Fibroblast of villous mesenchyme (primary cell): ENCODE results near the gene ATRNL1. TPM values are rescaled to one million over a fixed set of nuclear protein-coding genes. Genes with fewer than 3 reads are reported as not detected.

Experiments
- DNase-seq: peaks from one replicate; pipeline ENCODE4 v3.0.0-alpha.2; 2010; ENCODE audit warnings: low read depth
- H3K4me3 ChIP-seq: 2 replicates; pipeline ENCODE4 v1.5.1; 2011; ENCODE audit warnings: low read depth, mild to moderate bottlenecking, low read length
- total RNA-seq: library from RNA; depleted of rRNA; stranded (reverse); fragments of >200 nt; gene quantifications from 2 replicates; pipeline ENCODE4 v1.2.3, GENCODE V29; 2012
- TF ChIP-seq, protein P1 (sequence below): IDR thresholded peaks from 2 replicates; pipeline ENCODE4 v1.5.1; 2012; ENCODE audit warnings: low read depth, mild to moderate bottlenecking, low read length; ENCODE audit not compliant: insufficient read depth

Gene ATRNL1
- total RNA-seq, 1 donor, result 13.0 TPM

- TF ChIP-seq, protein P1, sequence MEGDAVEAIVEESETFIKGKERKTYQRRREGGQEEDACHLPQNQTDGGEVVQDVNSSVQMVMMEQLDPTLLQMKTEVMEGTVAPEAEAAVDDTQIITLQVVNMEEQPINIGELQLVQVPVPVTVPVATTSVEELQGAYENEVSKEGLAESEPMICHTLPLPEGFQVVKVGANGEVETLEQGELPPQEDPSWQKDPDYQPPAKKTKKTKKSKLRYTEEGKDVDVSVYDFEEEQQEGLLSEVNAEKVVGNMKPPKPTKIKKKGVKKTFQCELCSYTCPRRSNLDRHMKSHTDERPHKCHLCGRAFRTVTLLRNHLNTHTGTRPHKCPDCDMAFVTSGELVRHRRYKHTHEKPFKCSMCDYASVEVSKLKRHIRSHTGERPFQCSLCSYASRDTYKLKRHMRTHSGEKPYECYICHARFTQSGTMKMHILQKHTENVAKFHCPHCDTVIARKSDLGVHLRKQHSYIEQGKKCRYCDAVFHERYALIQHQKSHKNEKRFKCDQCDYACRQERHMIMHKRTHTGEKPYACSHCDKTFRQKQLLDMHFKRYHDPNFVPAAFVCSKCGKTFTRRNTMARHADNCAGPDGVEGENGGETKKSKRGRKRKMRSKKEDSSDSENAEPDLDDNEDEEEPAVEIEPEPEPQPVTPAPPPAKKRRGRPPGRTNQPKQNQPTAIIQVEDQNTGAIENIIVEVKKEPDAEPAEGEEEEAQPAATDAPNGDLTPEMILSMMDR, result no peak
- H3K4me3 ChIP-seq, result no peak overlapping the region
- DNase-seq, result no peak
Observed at GRCh38 chr10:115833119-115833518, 740.0 kb downstream of the ATRNL1 start.

- DNase-seq, result peak; percentile 56
- TF ChIP-seq, protein P1, result no peak
- H3K4me3 ChIP-seq, result no peak overlapping the region
Observed at GRCh38 chr10:115844591-115844990, 751.4 kb downstream of the ATRNL1 start.

DNA sequence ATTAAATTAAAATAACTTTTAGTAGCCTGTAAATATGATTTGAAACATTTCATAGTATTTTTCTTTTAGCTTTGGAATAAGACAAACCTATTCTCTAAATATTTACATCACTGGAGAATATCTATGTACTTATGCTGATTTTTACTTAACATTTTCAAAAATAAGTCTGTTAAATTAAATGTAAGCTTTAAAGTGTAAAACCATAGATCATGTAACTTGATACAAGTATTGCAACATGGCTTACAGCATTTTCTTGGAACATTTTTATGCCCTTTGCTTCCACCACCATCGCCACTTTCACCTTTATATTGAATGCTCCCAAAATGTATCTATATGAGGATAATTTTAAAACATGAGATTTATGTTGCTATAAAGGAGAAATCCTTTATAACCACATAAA lies 752.8 kb downstream of the ATRNL1 start:
- DNase-seq, result no peak
- TF ChIP-seq, protein P1, result no peak
- H3K4me3 ChIP-seq, result no peak overlapping the region

DNA sequence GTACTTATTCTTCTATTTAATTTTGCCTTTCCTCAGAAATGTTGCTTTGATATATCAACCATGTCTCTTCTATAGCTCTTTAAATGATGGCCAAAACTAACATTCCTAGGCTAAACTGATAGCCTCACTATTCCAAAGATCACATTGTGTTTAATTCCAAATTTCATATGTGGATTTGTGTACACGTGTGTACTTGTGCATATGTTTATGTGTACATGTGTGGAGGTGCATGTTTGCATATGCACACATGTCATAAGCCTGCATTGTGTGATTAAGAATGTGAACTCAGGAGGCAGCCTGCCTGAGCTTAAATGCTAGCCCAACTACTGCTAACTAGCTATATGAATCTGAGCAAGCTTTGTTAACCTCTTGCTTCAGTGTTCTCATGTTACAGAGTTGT lies 753.4 kb downstream of the ATRNL1 start:
- H3K4me3 ChIP-seq, result no peak overlapping the region
- TF ChIP-seq, protein P1, result no peak
- DNase-seq, result no peak

- TF ChIP-seq, protein P1, result no peak
- no peak for DNase-seq
- no peak overlapping the region for H3K4me3 ChIP-seq
Observed at GRCh38 chr10:115849197-115849596, 756.0 kb downstream of the ATRNL1 start.

DNA sequence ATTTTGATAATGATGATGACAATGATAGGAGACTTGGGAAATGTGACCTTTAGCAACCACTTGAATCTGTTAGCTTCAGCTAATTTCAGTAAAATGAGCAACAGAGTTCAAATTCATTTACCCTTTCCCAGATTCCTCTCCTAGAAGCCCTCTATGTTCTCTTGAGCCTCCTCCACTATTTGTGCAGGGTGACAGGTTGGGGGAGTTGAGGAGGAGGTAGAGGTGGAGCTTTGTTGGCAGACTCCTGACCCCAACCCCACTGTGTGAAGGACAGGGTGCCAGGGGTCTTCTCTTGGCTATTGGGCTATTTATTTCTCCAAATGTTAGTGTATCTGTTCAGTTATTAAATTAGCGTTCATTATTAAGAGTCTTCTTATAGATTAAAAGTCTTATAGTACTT lies 757.5 kb downstream of the ATRNL1 start:
- H3K4me3 ChIP-seq, result no peak overlapping the region
- DNase-seq, result no peak
- TF ChIP-seq, protein P1, result no peak

GRCh38 chr10:115851695-115852094 lies 758.5 kb downstream of the ATRNL1 start:
- no peak overlapping the region for H3K4me3 ChIP-seq
- TF ChIP-seq, protein P1, result no peak
- DNase-seq, result no peak
